GM21423 (cell line): ENCODE data around the gene HACL1.

Experiments
- ATAC-seq: cut with Tn5 transposase; IDR thresholded peaks from one replicate; pipeline ENCODE4 v1.9.1; 2021; ENCODE audit warnings: mild to moderate bottlenecking, moderate library complexity; ENCODE audit not compliant: unreplicated experiment

The HACL1 gene

GRCh38 chr3:15531346-15531745 lies 70.0 kb downstream of the HACL1 start:
- no peak for ATAC-seq

GRCh38 chr3:15528854-15529537 lies 72.4 kb downstream of the HACL1 start:
- no peak for ATAC-seq

- no peak for ATAC-seq
Observed at GRCh38 chr3:15527031-15527459, 74.3 kb downstream of the HACL1 start.

- ATAC-seq: no peak
Observed at GRCh38 chr3:15525790-15526189, 75.6 kb downstream of the HACL1 start.

GRCh38 chr3:15523660-15524417 lies 77.5 kb downstream of the HACL1 start:
- ATAC-seq: no peak

- no peak for ATAC-seq
Observed at GRCh38 chr3:15522016-15522415, 79.4 kb downstream of the HACL1 start.

GRCh38 chr3:15521573-15521965 lies 79.8 kb downstream of the HACL1 start, which contains the start of gene COLQ:
Gene COLQ (minus strand): TSS chr3:15521706. CDS start chr3:15521625, 81 bp downstream.
- ATAC-seq: no peak

GRCh38 chr3:15520804-15521572 lies 80.4 kb downstream of the HACL1 start:
- ATAC-seq: no peak

- ATAC-seq: no peak
Observed at GRCh38 chr3:15520185-15520584, 81.2 kb downstream of the HACL1 start.

- no peak for ATAC-seq
Observed at GRCh38 chr3:15519096-15519495, 82.3 kb downstream of the HACL1 start.

GRCh38 chr3:15514663-15515340 lies 86.6 kb downstream of the HACL1 start:
- ATAC-seq: no peak

- ATAC-seq: no peak
Observed at GRCh38 chr3:15513810-15514662, 87.3 kb downstream of the HACL1 start.

- ATAC-seq: no peak
Observed at GRCh38 chr3:15513116-15513515, 88.3 kb downstream of the HACL1 start.

- ATAC-seq: no peak
Observed at GRCh38 chr3:15512166-15512565, 89.2 kb downstream of the HACL1 start.

- ATAC-seq: no peak
Observed at GRCh38 chr3:15511156-15511555, 90.2 kb downstream of the HACL1 start.
